Adrenal gland (tissue), 12 donors: Measurements from ENCODE around the gene ATAD1. TPM values are rescaled to one million over a fixed set of nuclear protein-coding genes. Genes with fewer than 3 reads are reported as not detected.
"Not testable (repeated sequence)": the region's sequence is repeated elsewhere in the genome, so short reads cannot be mapped to it uniquely, and the experiment has no call there.

Experiments
- DNase-seq, 7 donors: peaks; one replicate each; pipeline ENCODE4 v3.0.0-alpha.2; 2019 to 2020
- H3K27ac ChIP-seq, 5 donors: fragments of 200-600 bp; sonication (generic) in 4 of 5; 1 replicate in 3 of 5; 2 replicates in 2 of 5; pipeline versions ENCODE4 v1.5.1 to v1.8.0; 2016 to 2020; ENCODE audit warnings: mild to moderate bottlenecking in 1 of 5
- H3K27me3 ChIP-seq: fragments of 200-600 bp; 2 replicates; pipeline ENCODE4 v1.8.0; 2021
- H3K36me3 ChIP-seq, 2 donors: fragments of 200-600 bp; replicated peaks in 1 of 2; 1 replicate in 1 of 2; 2 replicates in 1 of 2; pipeline versions ENCODE4 v1.5.1 to v1.8.0; 2018 to 2022
- H3K4me1 ChIP-seq, 2 donors: fragments of 200-600 bp; replicated peaks in 1 of 2; 1 replicate in 1 of 2; 2 replicates in 1 of 2; pipeline versions ENCODE4 v1.5.1 to v1.8.0; 2018 to 2021
- H3K4me3 ChIP-seq, 4 donors: fragments of 200-600 bp; sonication (generic) in 3 of 4; one replicate each; pipeline ENCODE4 v1.5.1; 2016 to 2018
- H3K9me3 ChIP-seq, 3 donors: fragments of 200-600 bp; sonication (generic) in 1 of 3; replicated peaks in 1 of 3; 1 replicate in 2 of 3; 2 replicates in 1 of 3; pipeline versions ENCODE4 v1.5.1 to v1.8.0; 2016 to 2021
- CTCF ChIP-seq, 6 experiments: fragments of 450-650 bp in 4 of 6; fragments of 200-600 bp in 2 of 6; sonication (generic) in 1 of 6; IDR thresholded peaks; 1 replicate in 5 of 6; 2 replicates in 1 of 6; pipeline versions ENCODE4 v1.5.1 to v1.8.0; 2016 to 2021; ENCODE audit warnings: antibody characterized with exemption in 6 of 6, mild to moderate bottlenecking in 2 of 6, moderate library complexity in 1 of 6
- POLR2A ChIP-seq, 2 donors: fragments of 450-650 bp; IDR thresholded peaks; one replicate each; pipeline ENCODE4 v1.6.1; 2017; ENCODE audit warnings: antibody characterized with exemption in 2 of 2, mild to moderate bottlenecking in 2 of 2, moderate library complexity in 1 of 2
- WGBS, 4 donors: extraction: QIAGEN DNeasy Blood & Tissue Kit in 2 of 4; methylation state at CpG; one replicate each; pipeline versions ENCODE4 v1.1.5 to v1.1.7; 2013 to 2017; 5-methylcytosine and 5-hydroxymethylcytosine counted together
- intact Hi-C, 2 donors: fragments of 100-400 bp; cut with DNase I; formaldehyde crosslinking; loops; one replicate each; pipeline versions ENCODE4 v1.14.1 to v1.15.0; 2022 to 2023
- polyA plus RNA-seq, 3 donors: library from polyadenylated mRNA; stranded (reverse); fragments of 200-250 nt in 2 of 3; fragments of 350-450 nt in 1 of 3; fragmentation: Illumina TruSeq in 1 of 3; extraction: RNeasy Lipid Tissue Mini Kit (QIAGEN cat#74804) in 1 of 3; gene quantifications; one replicate each; pipeline ENCODE4 v1.2.3, GENCODE V29; 2013 to 2014
- total RNA-seq, 9 donors: library from RNA; depleted of rRNA in 4 of 9; stranded (reverse); fragments of >200 nt in 4 of 9; fragments of 120-200 nt in 1 of 9; fragmentation: NEBNext Ultra II Directional in 1 of 9; extraction: Animal tissue kit (Norgen Biotek cat#: 25700) in 1 of 9; gene quantifications; one replicate each; pipeline versions ENCODE4 v1.1.0 to v1.2.4, GENCODE V29; 2013 to 2023
- donor health status: healthy with polysubstance abuse.
- donor health status: Bipolar disorder and iron deficiency.
- donor health status: DM: yes; HTN: yes; CAD: no.
- donor health status: DM: no; HTN: no; CAD: no.
- donor health status: DM: no; HTN: no; CAD: no.
- donor health status: DM: yes; HTN: yes; CAD: no.

Gene ATAD1
- total and polyA plus RNA-seq, 12 donors: 8.5 to 119 (median 50.4) TPM

GRCh38 chr10:87829986-87830729, 12.1 kb upstream of the ATAD1 start:
- intact Hi-C loops: no loop called here
- no peaks in the 10 kb centered on the region for H3K27me3 ChIP-seq
- H3K4me1 ChIP-seq: no peaks in the 10 kb centered on the region
- TF ChIP-seq CTCF (IDR thresholded peaks at IDR 0.05) (no peak), POLR2A (IDR thresholded peaks at IDR 0.05) (no peak)
- H3K36me3 ChIP-seq: no peaks in the 10 kb centered on the region
- H3K27ac ChIP-seq: no peak overlapping the region
- H3K9me3 ChIP-seq: no peaks in the 10 kb centered on the region
- DNase-seq: no peak
- H3K4me3 ChIP-seq: no peak overlapping the region

GRCh38 chr10:87829051-87829450, 11.0 kb upstream of the ATAD1 start:
- H3K4me3 ChIP-seq, H3K27me3 ChIP-seq, intact Hi-C loops, H3K9me3 ChIP-seq, H3K4me1 ChIP-seq, H3K36me3 ChIP-seq, H3K27ac ChIP-seq, DNase-seq: not testable (repeated sequence)
- 89 to 93% (median 91%) methylated on average over 4 of the region's 4 CpGs for WGBS, 4 donors

- H3K4me1 ChIP-seq: no peaks in the 10 kb centered on the region
- H3K36me3 ChIP-seq: no peaks in the 10 kb centered on the region
- H3K9me3 ChIP-seq: no peaks in the 10 kb centered on the region
- WGBS, 4 donors: 80 to 90% (median 87%) methylated on average over 2 of the region's 2 CpGs
- no peak overlapping the region for H3K27ac ChIP-seq
- intact Hi-C loops: no loop called here
- H3K4me3 ChIP-seq: no peak overlapping the region
- no peaks in the 10 kb centered on the region for H3K27me3 ChIP-seq
- TF ChIP-seq CTCF (IDR thresholded peaks at IDR 0.05) (no peak), POLR2A (IDR thresholded peaks at IDR 0.05) (no peak)
- DNase-seq: no peak
Observed at GRCh38 chr10:87827681-87828080, 9.7 kb upstream of the ATAD1 start.

- Histone ChIP-seq H3K27ac (no peak overlapping the region), H3K27me3 (no peaks in the 10 kb centered on the region), H3K4me3 (no peak overlapping the region), H3K9me3 (no peaks in the 10 kb centered on the region), H3K4me1 (no peaks in the 10 kb centered on the region), H3K36me3 (no peaks in the 10 kb centered on the region)
- TF ChIP-seq POLR2A (IDR thresholded peaks at IDR 0.05) (no peak), CTCF (IDR thresholded peaks at IDR 0.05) (no peak)
- intact Hi-C loops: no loop called here
- no peak for DNase-seq
Observed at GRCh38 chr10:87826653-87827052, 8.6 kb upstream of the ATAD1 start.

- TF ChIP-seq CTCF (IDR thresholded peaks at IDR 0.05) (no peak), POLR2A (IDR thresholded peaks at IDR 0.05) (no peak)
- H3K27ac ChIP-seq: no peak overlapping the region
- intact Hi-C loops: no loop called here
- H3K9me3 ChIP-seq: no peaks in the 10 kb centered on the region
- no peaks in the 10 kb centered on the region for H3K36me3 ChIP-seq
- no peaks in the 10 kb centered on the region for H3K27me3 ChIP-seq
- DNase-seq: no peak
- H3K4me3 ChIP-seq: no peak overlapping the region
- peaks cover 10 to 30% of the 10 kb centered on the region in 2 donors for H3K4me1 ChIP-seq
- 88 to 93% (median 90%) methylated on average over 6 of the region's 6 CpGs for WGBS, 4 donors
Observed at GRCh38 chr10:87819289-87819585, 1.2 kb upstream of the ATAD1 start.
